Neural cell (in vitro differentiated cells): ENCODE measurements around the gene IQSEC1. TPM values are rescaled to one million over a fixed set of nuclear protein-coding genes. Genes with fewer than 3 reads are reported as not detected.
A peak's percentile ranks its signal among the peaks of the same experiment; 100 is the strongest.

Source experiments
- H2AFZ ChIP-seq: fragments of 200-600, 300-800 bp; sonication (generic), shearing (Covaris generic); 2 replicates; pipeline ENCODE4 v1.6.0; 2014; ENCODE audit warnings: low read depth, mild to moderate bottlenecking, antibody characterized with exemption, low read length, moderate library complexity
- H3F3A ChIP-seq: fragments of 200-600 bp; shearing (Covaris generic); 2 replicates; pipeline ENCODE4 v1.6.1; 2016; ENCODE audit warnings: mild to moderate bottlenecking, moderate library complexity, mixed read lengths, antibody characterized with exemption, low read length; ENCODE audit not compliant: insufficient read depth, poor library complexity, severe bottlenecking
- H3K27ac ChIP-seq: fragments of 200-600, 300-800 bp; sonication (generic), shearing (Covaris generic); 2 replicates; pipeline ENCODE4 v1.5.1; 2014; ENCODE audit warnings: mild to moderate bottlenecking, low read length, moderate library complexity
- H3K27me3 ChIP-seq: fragments of 300-800, 200-600 bp; sonication (generic), shearing (Covaris generic); 2 replicates; pipeline ENCODE4 v1.6.0; 2014; ENCODE audit warnings: mild to moderate bottlenecking, low read depth, low read length, moderate library complexity; ENCODE audit not compliant: insufficient read depth
- H3K36me3 ChIP-seq: fragments of 300-800, 200-600 bp; sonication (generic), shearing (Covaris generic); 2 replicates; pipeline ENCODE4 v1.5.1; 2014; ENCODE audit warnings: mild to moderate bottlenecking, antibody characterized with exemption, low read length, moderate library complexity; ENCODE audit not compliant: insufficient read depth
- H3K4me2 ChIP-seq: fragments of 300-800, 200-600 bp; sonication (generic), shearing (Covaris generic); 2 replicates; pipeline ENCODE4 v1.6.0; 2014; ENCODE audit warnings: mild to moderate bottlenecking, low read length
- H3K4me3 ChIP-seq: fragments of 300-800, 200-600 bp; sonication (generic), shearing (Covaris generic); 2 replicates; pipeline ENCODE4 v1.5.1; 2014; ENCODE audit warnings: mild to moderate bottlenecking, low read length, moderate library complexity
- H3K79me2 ChIP-seq: fragments of 200-600 bp; shearing (Covaris generic); replicated peaks from 2 replicates; pipeline ENCODE4 v1.6.0; 2014; ENCODE audit warnings: mild to moderate bottlenecking, low read length, moderate library complexity; ENCODE audit not compliant: insufficient read depth
- H3K9ac ChIP-seq: fragments of 300-800, 200-600 bp; sonication (generic), shearing (Covaris generic); 2 replicates; pipeline ENCODE4 v1.6.1; 2016; ENCODE audit warnings: mild to moderate bottlenecking, low read length, mixed read lengths
- H3K9me2 ChIP-seq: fragments of 200-600 bp; shearing (Covaris generic); 2 replicates; pipeline ENCODE4 v1.6.1; 2016; ENCODE audit warnings: mild to moderate bottlenecking, low read length, mixed read lengths; ENCODE audit not compliant: insufficient read depth
- H3K9me3 ChIP-seq: fragments of 200-600, 300-800 bp; sonication (generic), shearing (Covaris generic); 2 replicates; pipeline ENCODE4 v1.6.1; 2016; ENCODE audit warnings: mild to moderate bottlenecking, mixed run types, low read length, moderate library complexity, mixed read lengths
- H4K20me1 ChIP-seq: fragments of 200-600 bp; shearing (Covaris generic); 2 replicates; pipeline ENCODE4 v1.6.1; 2016; ENCODE audit warnings: mild to moderate bottlenecking, mixed run types; ENCODE audit not compliant: insufficient read depth
- EP300 ChIP-seq: fragments of 450-650 bp; conservative IDR thresholded peaks from 2 replicates; pipeline ENCODE4 v1.6.1; 2014; ENCODE audit warnings: antibody characterized with exemption, mild to moderate bottlenecking, moderate library complexity; ENCODE audit not compliant: poor library complexity, severe bottlenecking
- EZH2 ChIP-seq: fragments of 200-600, 300-800 bp; shearing (Covaris generic), sonication (generic); IDR thresholded peaks from 2 replicates; pipeline ENCODE4 v1.6.1; 2014; ENCODE audit warnings: antibody characterized with exemption, low read length, borderline replicate concordance, mild to moderate bottlenecking; ENCODE audit not compliant: insufficient read depth, poor library complexity, severe bottlenecking
- MXI1 ChIP-seq: fragments of 450-650 bp; conservative IDR thresholded peaks from 2 replicates; pipeline ENCODE4 v1.6.1; 2014; ENCODE audit warnings: antibody characterized with exemption, mild to moderate bottlenecking; ENCODE audit not compliant: poor library complexity, severe bottlenecking
- POLR2AphosphoS5 ChIP-seq: IDR thresholded peaks from 2 replicates; pipeline ENCODE4 v1.6.1; 2012
- RAD21 ChIP-seq: fragments of 450-650 bp; conservative IDR thresholded peaks from 2 replicates; pipeline ENCODE4 v1.6.1; 2014; ENCODE audit warnings: antibody characterized with exemption, mild to moderate bottlenecking, moderate library complexity
- SMC3 ChIP-seq: fragments of 450-650 bp; conservative IDR thresholded peaks from 2 replicates; pipeline ENCODE4 v1.6.1; 2014; ENCODE audit warnings: antibody characterized with exemption, mild to moderate bottlenecking, moderate library complexity; ENCODE audit not compliant: poor library complexity
- TAF1 ChIP-seq: IDR thresholded peaks from 2 replicates; pipeline ENCODE4 v1.6.1; 2012; ENCODE audit warnings: low read depth
- polyA plus RNA-seq: library from polyadenylated mRNA; depleted of rRNA; stranded (reverse); fragments of >200 nt; gene quantifications from 2 replicates; pipeline ENCODE4 v1.2.3, GENCODE V29; 2014
- TF ChIP-seq, protein P1 (sequence below): IDR thresholded peaks from 2 replicates; pipeline ENCODE4 v1.6.1; 2012; ENCODE audit warnings: borderline replicate concordance
- TF ChIP-seq, protein P2 (sequence below): fragments of 450-650 bp; IDR thresholded peaks from 2 replicates; pipeline ENCODE4 v1.5.1; 2014; ENCODE audit warnings: antibody characterized with exemption, mild to moderate bottlenecking, moderate library complexity; ENCODE audit not compliant: poor library complexity, severe bottlenecking

Gene IQSEC1
- polyA plus RNA-seq, 1 donor from 2014 or later = 6.0 TPM

DNA sequence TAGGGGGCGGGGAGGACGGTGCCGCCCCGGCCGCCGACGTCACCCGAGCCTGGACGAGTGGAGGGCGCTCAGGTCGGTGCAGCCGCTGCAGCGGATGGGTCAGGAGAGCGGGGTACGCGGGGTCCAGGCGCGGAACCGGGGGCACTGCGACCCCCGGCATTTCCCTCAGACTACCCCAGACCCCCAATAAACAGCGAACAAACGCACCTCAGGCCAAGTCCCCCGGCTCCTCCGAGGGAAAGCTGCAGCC, 78.9 kb downstream of the IQSEC1 start:
- Histone ChIP-seq H3F3A (no peaks in the 10 kb centered on the region), H3K27ac (no peak overlapping the region), H3K9me2 (no peaks in the 10 kb centered on the region), H3K9ac (peak overlapping the region; percentile 56), H3K4me3 (peak overlapping the region; percentile 70), H2AFZ (no peak overlapping the region), H3K79me2 (no peaks in the 10 kb centered on the region), H3K4me2 (peak overlapping the region; percentile 25), H3K36me3 (no peaks in the 10 kb centered on the region), H3K27me3 (peaks cover 6% of the 10 kb centered on the region), H4K20me1 (no peaks in the 10 kb centered on the region), H3K9me3 (no peaks in the 10 kb centered on the region)
- no peak for TF ChIP-seq EP300
- TF ChIP-seq EZH2 = no peak
- TF ChIP-seq POLR2AphosphoS5 = no peak
- TF ChIP-seq TAF1 = no peak
- no peak for TF ChIP-seq SMC3
- TF ChIP-seq MXI1 = no peak
- TF ChIP-seq, protein P1, sequence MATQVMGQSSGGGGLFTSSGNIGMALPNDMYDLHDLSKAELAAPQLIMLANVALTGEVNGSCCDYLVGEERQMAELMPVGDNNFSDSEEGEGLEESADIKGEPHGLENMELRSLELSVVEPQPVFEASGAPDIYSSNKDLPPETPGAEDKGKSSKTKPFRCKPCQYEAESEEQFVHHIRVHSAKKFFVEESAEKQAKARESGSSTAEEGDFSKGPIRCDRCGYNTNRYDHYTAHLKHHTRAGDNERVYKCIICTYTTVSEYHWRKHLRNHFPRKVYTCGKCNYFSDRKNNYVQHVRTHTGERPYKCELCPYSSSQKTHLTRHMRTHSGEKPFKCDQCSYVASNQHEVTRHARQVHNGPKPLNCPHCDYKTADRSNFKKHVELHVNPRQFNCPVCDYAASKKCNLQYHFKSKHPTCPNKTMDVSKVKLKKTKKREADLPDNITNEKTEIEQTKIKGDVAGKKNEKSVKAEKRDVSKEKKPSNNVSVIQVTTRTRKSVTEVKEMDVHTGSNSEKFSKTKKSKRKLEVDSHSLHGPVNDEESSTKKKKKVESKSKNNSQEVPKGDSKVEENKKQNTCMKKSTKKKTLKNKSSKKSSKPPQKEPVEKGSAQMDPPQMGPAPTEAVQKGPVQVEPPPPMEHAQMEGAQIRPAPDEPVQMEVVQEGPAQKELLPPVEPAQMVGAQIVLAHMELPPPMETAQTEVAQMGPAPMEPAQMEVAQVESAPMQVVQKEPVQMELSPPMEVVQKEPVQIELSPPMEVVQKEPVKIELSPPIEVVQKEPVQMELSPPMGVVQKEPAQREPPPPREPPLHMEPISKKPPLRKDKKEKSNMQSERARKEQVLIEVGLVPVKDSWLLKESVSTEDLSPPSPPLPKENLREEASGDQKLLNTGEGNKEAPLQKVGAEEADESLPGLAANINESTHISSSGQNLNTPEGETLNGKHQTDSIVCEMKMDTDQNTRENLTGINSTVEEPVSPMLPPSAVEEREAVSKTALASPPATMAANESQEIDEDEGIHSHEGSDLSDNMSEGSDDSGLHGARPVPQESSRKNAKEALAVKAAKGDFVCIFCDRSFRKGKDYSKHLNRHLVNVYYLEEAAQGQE = no peak
- TF ChIP-seq, protein P2, sequence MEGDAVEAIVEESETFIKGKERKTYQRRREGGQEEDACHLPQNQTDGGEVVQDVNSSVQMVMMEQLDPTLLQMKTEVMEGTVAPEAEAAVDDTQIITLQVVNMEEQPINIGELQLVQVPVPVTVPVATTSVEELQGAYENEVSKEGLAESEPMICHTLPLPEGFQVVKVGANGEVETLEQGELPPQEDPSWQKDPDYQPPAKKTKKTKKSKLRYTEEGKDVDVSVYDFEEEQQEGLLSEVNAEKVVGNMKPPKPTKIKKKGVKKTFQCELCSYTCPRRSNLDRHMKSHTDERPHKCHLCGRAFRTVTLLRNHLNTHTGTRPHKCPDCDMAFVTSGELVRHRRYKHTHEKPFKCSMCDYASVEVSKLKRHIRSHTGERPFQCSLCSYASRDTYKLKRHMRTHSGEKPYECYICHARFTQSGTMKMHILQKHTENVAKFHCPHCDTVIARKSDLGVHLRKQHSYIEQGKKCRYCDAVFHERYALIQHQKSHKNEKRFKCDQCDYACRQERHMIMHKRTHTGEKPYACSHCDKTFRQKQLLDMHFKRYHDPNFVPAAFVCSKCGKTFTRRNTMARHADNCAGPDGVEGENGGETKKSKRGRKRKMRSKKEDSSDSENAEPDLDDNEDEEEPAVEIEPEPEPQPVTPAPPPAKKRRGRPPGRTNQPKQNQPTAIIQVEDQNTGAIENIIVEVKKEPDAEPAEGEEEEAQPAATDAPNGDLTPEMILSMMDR = no peak
- TF ChIP-seq RAD21 = no peak

DNA sequence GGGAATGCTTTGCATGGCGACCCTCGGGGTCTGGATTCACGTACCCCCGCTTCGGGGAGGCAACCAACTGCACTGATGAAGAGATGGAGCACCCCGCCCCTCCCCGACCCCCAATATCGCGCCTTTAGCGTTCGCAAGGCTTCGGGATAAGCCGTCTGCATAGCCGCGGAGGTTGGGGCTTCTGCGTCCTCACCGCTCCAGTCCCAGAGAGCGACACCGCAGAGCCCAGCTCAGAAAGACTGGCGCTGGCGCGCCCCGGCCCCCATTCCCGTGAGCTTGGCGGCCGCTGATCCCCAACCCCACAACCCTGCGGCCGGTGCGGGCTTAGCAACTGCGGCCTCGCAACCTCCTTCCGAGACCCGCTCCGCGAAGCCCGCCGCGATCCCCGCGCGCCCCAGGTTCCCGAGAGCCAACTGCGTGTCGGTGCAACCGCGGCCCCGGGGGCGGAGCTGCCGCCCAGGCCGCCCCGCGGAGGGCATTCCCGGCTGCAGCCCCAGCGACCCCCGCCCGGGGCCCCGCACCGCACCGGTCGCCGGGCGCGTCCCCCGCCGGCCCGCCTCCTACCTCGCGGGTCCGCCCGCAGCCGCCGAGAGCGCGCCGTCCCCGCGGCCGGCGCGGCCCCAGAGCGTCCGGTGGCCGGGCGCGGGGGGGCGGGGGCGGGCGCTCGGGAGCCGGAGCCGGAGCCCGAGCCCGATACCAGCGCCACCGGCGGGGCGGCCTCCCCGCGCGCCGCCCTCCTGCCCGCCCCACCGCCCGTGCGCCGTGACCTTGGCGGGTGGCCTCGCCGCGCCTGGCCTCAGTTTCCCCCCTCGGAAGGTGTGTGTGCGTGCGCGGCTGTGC, 79.5 kb downstream of the IQSEC1 start:
- TF ChIP-seq RAD21 (peak; percentile 13), POLR2AphosphoS5 (peak; percentile 14), MXI1 (peak; percentile 20)
- TF ChIP-seq, protein P2 = no peak
- no peak overlapping the region for H2AFZ ChIP-seq
- peak overlapping the region; percentile 77 for H3K4me3 ChIP-seq
- H3K9ac ChIP-seq = peak overlapping the region; percentile 73
- H3K9me2 ChIP-seq = no peaks in the 10 kb centered on the region
- H3F3A ChIP-seq = no peaks in the 10 kb centered on the region
- H3K36me3 ChIP-seq = no peaks in the 10 kb centered on the region
- H3K27ac ChIP-seq = peak overlapping the region; percentile 28
- no peaks in the 10 kb centered on the region for H4K20me1 ChIP-seq
- H3K27me3 ChIP-seq = peaks cover 6% of the 10 kb centered on the region
- no peaks in the 10 kb centered on the region for H3K9me3 ChIP-seq
- peak overlapping the region; percentile 48 for H3K4me2 ChIP-seq
- H3K79me2 ChIP-seq = no peaks in the 10 kb centered on the region
